22Rv1 (cell line): ENCODE results near the gene SKA2.
A peak's percentile ranks its signal among the peaks of the same experiment; 100 is the strongest.

Source experiments
- H3K27ac ChIP-seq: fragments of 450-650 bp; 2 replicates; pipeline ENCODE4 v1.5.1; 2017
- CTCF ChIP-seq: fragments of 450-650 bp; IDR thresholded peaks from 2 replicates; pipeline ENCODE4 v1.5.1; 2017; ENCODE audit warnings: mild to moderate bottlenecking
- ZFX ChIP-seq: fragments of 450-650 bp; IDR thresholded peaks from 2 replicates; pipeline ENCODE4 v1.6.1; 2017; ENCODE audit warnings: antibody characterized with exemption, borderline replicate concordance

SKA2 gene

GRCh38 chr17:59154721-59155438 lies at the start of gene SKA2:
TSS of gene SKA2 (minus strand) at chr17:59155186. CDS start at chr17:59155163, 23 bp downstream.
- no peak for TF ChIP-seq ZFX
- no peak for TF ChIP-seq CTCF
- peak within 1 kb of the TSS; percentile 97 for H3K27ac ChIP-seq

- no peak overlapping the region for H3K27ac ChIP-seq
- TF ChIP-seq CTCF (no peak), ZFX (no peak)
These were observed 47.3 kb upstream of the SKA2 start for GRCh38 chr17:59202320-59202719.

GRCh38 chr17:59199398-59199797 lies 44.4 kb upstream of the SKA2 start:
- TF ChIP-seq ZFX (no peak), CTCF (no peak)
- no peak overlapping the region for H3K27ac ChIP-seq

- TF ChIP-seq ZFX (no peak), CTCF (no peak)
- H3K27ac ChIP-seq, result no peak overlapping the region
These were observed 38.4 kb upstream of the SKA2 start for GRCh38 chr17:59193336-59193862.

- no peak overlapping the region for H3K27ac ChIP-seq
- TF ChIP-seq CTCF (no peak), ZFX (no peak)
These were observed 35.8 kb upstream of the SKA2 start for GRCh38 chr17:59190806-59191205.

- no peak overlapping the region for H3K27ac ChIP-seq
- TF ChIP-seq CTCF (no peak), ZFX (no peak)
These were observed 31.9 kb upstream of the SKA2 start for GRCh38 chr17:59186850-59187249.

DNA sequence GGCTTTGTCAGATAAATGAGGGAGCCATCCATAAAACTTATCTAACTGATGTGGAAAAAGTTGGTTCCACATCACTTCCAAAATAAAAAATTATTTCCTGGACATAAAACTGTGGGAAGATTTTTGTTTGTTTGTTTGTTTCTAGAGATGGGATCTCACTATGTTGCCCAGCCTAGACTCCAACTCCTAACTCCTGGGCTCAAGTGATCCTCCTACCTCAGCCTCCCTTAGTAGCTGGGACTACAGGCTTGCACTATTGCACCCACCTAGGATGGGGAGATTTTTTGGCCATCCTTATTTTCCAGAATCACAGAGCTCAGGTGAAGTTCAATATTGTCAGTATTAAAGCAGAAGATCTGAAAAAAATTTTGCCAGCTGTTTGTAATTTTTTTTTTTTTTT lies 31.0 kb upstream of the SKA2 start:
- TF ChIP-seq CTCF, result no peak
- TF ChIP-seq ZFX, result no peak
- no peak overlapping the region for H3K27ac ChIP-seq
